Posterior cingulate gyrus (tissue), 11 donors: Measurements from ENCODE around the gene TRIM59.
A peak's percentile ranks its signal among the peaks of the same experiment; 100 is the strongest.

Experiments
- DNase-seq, 10 donors: peaks; one replicate each; pipeline versions ENCODE4 v3.0.0 to v3.0.0-alpha.2; 2020 to 2021; ENCODE audit warnings: mixed read lengths in 3 of 10
- intact Hi-C: fragments of 100-400 bp; cut with DNase I; formaldehyde crosslinking; loops from one replicate; pipeline ENCODE4 v1.15.1; 2023

The TRIM59 gene

GRCh38 chr3:160449636-160450598 is at the start of gene TRIM59:
Gene TRIM59 (minus strand): TSS chr3:160449786. CDS start chr3:160439183, 10,603 bp downstream.
- DNase-seq: peak; percentile 57 to 97 (median 76)
- intact Hi-C loops: no loop called here

- DNase-seq: no peak
- intact Hi-C loops: no loop called here
Measured at GRCh38 chr3:160498202-160498601, 48.6 kb upstream of the TRIM59 start.

GRCh38 chr3:160490166-160490565 is 40.6 kb upstream of the TRIM59 start:
- intact Hi-C loops: no loop called here
- DNase-seq: no peak

GRCh38 chr3:160486459-160486869 is 36.9 kb upstream of the TRIM59 start:
- DNase-seq: no peak
- intact Hi-C loops: loop anchor here (5.0 kb wide), 4 partner anchors 74 to 454 kb away; partner anchors contain the start of genes IFT80 and SMC4

- DNase-seq: no peak
- intact Hi-C loops: no loop called here
Measured at GRCh38 chr3:160482796-160483195, 33.2 kb upstream of the TRIM59 start.

GRCh38 chr3:160481856-160482255 is 32.3 kb upstream of the TRIM59 start:
- no peak for DNase-seq
- intact Hi-C loops: no loop called here

GRCh38 chr3:160480931-160481330 is 31.3 kb upstream of the TRIM59 start:
- no peak for DNase-seq
- intact Hi-C loops: no loop called here

- no peak for DNase-seq
Measured at GRCh38 chr3:160479376-160479775, 29.8 kb upstream of the TRIM59 start.

GRCh38 chr3:160478338-160478737 is 28.8 kb upstream of the TRIM59 start:
- intact Hi-C loops: no loop called here
- DNase-seq: no peak

More at GRCh38 chr3:160479376-160479775, 29.8 kb upstream of the TRIM59 start:
- intact Hi-C loops: no loop called here

- intact Hi-C loops: no loop called here
- no peak for DNase-seq
Measured at GRCh38 chr3:160477750-160478149, 28.2 kb upstream of the TRIM59 start.

GRCh38 chr3:160475884-160476283 is 26.3 kb upstream of the TRIM59 start:
- no peak for DNase-seq
- intact Hi-C loops: no loop called here

GRCh38 chr3:160475153-160475552 is 25.6 kb upstream of the TRIM59 start:
- intact Hi-C loops: no loop called here
- no peak for DNase-seq

GRCh38 chr3:160474416-160474838 is 24.8 kb upstream of the TRIM59 start:
- intact Hi-C loops: no loop called here
- DNase-seq: no peak

- DNase-seq: no peak
- intact Hi-C loops: no loop called here
Measured at GRCh38 chr3:160473978-160474377, 24.4 kb upstream of the TRIM59 start.

- DNase-seq: no peak
- intact Hi-C loops: no loop called here
Measured at GRCh38 chr3:160473221-160473620, 23.6 kb upstream of the TRIM59 start.

- DNase-seq: no peak
- intact Hi-C loops: no loop called here
Measured at GRCh38 chr3:160472344-160472743, 22.8 kb upstream of the TRIM59 start.

GRCh38 chr3:160471892-160472291 is 22.3 kb upstream of the TRIM59 start:
- intact Hi-C loops: no loop called here
- DNase-seq: no peak

- DNase-seq: no peak
Measured at GRCh38 chr3:160470181-160470580, 20.6 kb upstream of the TRIM59 start.

GRCh38 chr3:160464971-160465370 is 15.4 kb upstream of the TRIM59 start:
- intact Hi-C loops: loop anchor here (5.0 kb wide), 1 partner anchor 747 kb away; no protein-coding TSS in a partner anchor
- no peak for DNase-seq

More at GRCh38 chr3:160470181-160470580, 20.6 kb upstream of the TRIM59 start:
- intact Hi-C loops: no loop called here

GRCh38 chr3:160464321-160464720 is 14.7 kb upstream of the TRIM59 start:
- DNase-seq: peak in 4 of 10 donors; percentile 34 to 86 (median 60)
- intact Hi-C loops: no loop called here

GRCh38 chr3:160460033-160460432 is 10.4 kb upstream of the TRIM59 start:
- no peak for DNase-seq

GRCh38 chr3:160459450-160459970 is 9.9 kb upstream of the TRIM59 start:
- intact Hi-C loops: no loop called here
- DNase-seq: no peak

More at GRCh38 chr3:160460033-160460432, 10.4 kb upstream of the TRIM59 start:
- intact Hi-C loops: no loop called here
